Sigmoid colon (tissue), 4 donors: Measurements from ENCODE around the gene STARD13.

ENCODE experiments used
- CTCF ChIP-seq, 4 experiments: fragments of 450-650 bp in 3 of 4; fragments of 200-600 bp in 1 of 4; IDR thresholded peaks; one replicate each; pipeline ENCODE4 v1.5.1; 2016 to 2019; ENCODE audit warnings: antibody characterized with exemption in 4 of 4, mild to moderate bottlenecking in 3 of 4, moderate library complexity in 2 of 4
- POLR2A ChIP-seq, 2 donors: fragments of 450-650 bp; IDR thresholded peaks; one replicate each; pipeline ENCODE4 v1.6.1; 2016; ENCODE audit warnings: antibody characterized with exemption in 2 of 2, mild to moderate bottlenecking in 2 of 2, moderate library complexity in 2 of 2
- POLR2AphosphoS5 ChIP-seq, 4 donors: sonication (generic); formaldehyde crosslinking; IDR thresholded peaks; one replicate each; pipeline ENCODE4 v1.6.1; 2017; ENCODE audit warnings: antibody characterized with exemption in 4 of 4

- TF ChIP-seq CTCF (IDR thresholded peaks at IDR 0.05) (no peak), POLR2A (IDR thresholded peaks at IDR 0.05) (no peak), POLR2AphosphoS5 (IDR thresholded peaks at IDR 0.05) (no peak)
These were observed 145.6 kb downstream of the STARD13 start for GRCh38 chr13:33139780-33140535.
